SK-N-SH (cell line): Measurements from ENCODE around the gene RDH12. TPM values are rescaled to one million over a fixed set of nuclear protein-coding genes. Genes with fewer than 3 reads are reported as not detected.

ENCODE experiments used
- CTCF ChIA-PET: fragments of 300-600, 350-600 bp; formaldehyde crosslinking; extraction: SDS; loops from one replicate; lab custom pipeline; 2021; lab: Yijun Ruan, JAX
- POLR2A ChIA-PET: fragments of 350-600 bp; sonication (Branson Sonifier 250); formaldehyde crosslinking; extraction: SDS; loops from one replicate; lab custom pipeline; 2020; ENCODE audit warnings: antibody characterized with exemption, inconsistent platforms; lab: Yijun Ruan, JAX
- DNase-seq: peaks from one replicate; pipeline ENCODE4 v3.0.0; 2012
- H2AFZ ChIP-seq: fragments of 200-600 bp; sonication (generic); 2 replicates; pipeline ENCODE4 v1.8.1; 2016; ENCODE audit warnings: antibody characterized with exemption, mild to moderate bottlenecking, low read depth
- H3F3A ChIP-seq: fragments of 200-600 bp; sonication (generic); replicated peaks from 2 replicates; pipeline ENCODE3; 2016; ENCODE audit warnings: antibody characterized with exemption, mild to moderate bottlenecking; ENCODE audit not compliant: insufficient read depth
- H3K27ac ChIP-seq, 2 experiments: fragments of 200-500 bp in 1 of 2; fragments of 200-600 bp in 1 of 2; sonication (Bioruptor generic) in 1 of 2; sonication (generic), shearing (Covaris generic) in 1 of 2; 2 replicates each; pipeline versions ENCODE4 v1.5.1 to v1.6.1; 2014 to 2016; ENCODE audit warnings: low read depth in 2 of 2, inconsistent platforms in 1 of 2, low read length in 1 of 2, mild to moderate bottlenecking in 1 of 2, mixed read lengths in 1 of 2
- H3K27me3 ChIP-seq: fragments of 200-600 bp; sonication (generic), shearing (Covaris generic); 2 replicates; pipeline ENCODE4 v1.6.1; 2016; ENCODE audit warnings: mixed run types; ENCODE audit not compliant: insufficient read depth
- H3K36me3 ChIP-seq, 2 experiments: fragments of 200-500 bp in 1 of 2; fragments of 200-600 bp in 1 of 2; sonication (Bioruptor generic) in 1 of 2; sonication (generic) in 1 of 2; replicated peaks in 1 of 2; 2 replicates each; pipeline versions ENCODE3 to v1.5.1; 2014 to 2016; ENCODE audit warnings: low read length in 1 of 2, mild to moderate bottlenecking in 1 of 2; ENCODE audit not compliant: insufficient read depth in 2 of 2, control insufficient read depth in 1 of 2
- H3K4me1 ChIP-seq, 2 experiments: fragments of 200-500 bp in 1 of 2; fragments of 200-600 bp in 1 of 2; sonication (Bioruptor generic) in 1 of 2; sonication (generic), shearing (Covaris generic) in 1 of 2; 2 replicates each; pipeline versions ENCODE4 v1.5.1 to v1.6.1; 2014 to 2016; ENCODE audit warnings: low read depth in 1 of 2, low read length in 1 of 2, mixed run types in 1 of 2; ENCODE audit not compliant: insufficient read depth in 2 of 2, control insufficient read depth in 1 of 2
- H3K4me2 ChIP-seq: fragments of 200-600 bp; sonication (generic), shearing (Covaris generic); 2 replicates; pipeline ENCODE4 v1.6.1; 2017; ENCODE audit warnings: mixed run types
- H3K4me3 ChIP-seq, 2 experiments: fragments of 200-500 bp in 1 of 2; fragments of 200-600 bp in 1 of 2; sonication (Bioruptor generic) in 1 of 2; sonication (generic), shearing (Covaris generic) in 1 of 2; 2 replicates each; pipeline versions ENCODE4 v1.5.1 to v1.8.1; 2014 to 2016; ENCODE audit warnings: low read depth in 2 of 2, inconsistent platforms in 1 of 2, low read length in 1 of 2, mild to moderate bottlenecking in 1 of 2, mixed read lengths in 1 of 2, moderate library complexity in 1 of 2
- H3K79me2 ChIP-seq: fragments of 200-600 bp; sonication (generic); 2 replicates; pipeline ENCODE4 v1.8.1; 2017; ENCODE audit warnings: mild to moderate bottlenecking; ENCODE audit not compliant: insufficient read depth
- H3K9ac ChIP-seq: fragments of 200-600 bp; sonication (generic); 2 replicates; pipeline ENCODE4 v1.6.1; 2017; ENCODE audit warnings: mixed run types
- H3K9me2 ChIP-seq: fragments of 200-600 bp; sonication (generic); 2 replicates; pipeline ENCODE4 v1.6.1; 2017; ENCODE audit warnings: mixed run types
- H3K9me3 ChIP-seq: fragments of 200-600 bp; sonication (generic); 2 replicates; pipeline ENCODE4 v1.6.1; 2017; ENCODE audit warnings: mixed run types, mild to moderate bottlenecking, moderate library complexity
- H4K20me1 ChIP-seq: fragments of 200-600 bp; sonication (generic); 2 replicates; pipeline ENCODE4 v1.6.1; 2017; ENCODE audit warnings: mild to moderate bottlenecking, mixed run types; ENCODE audit not compliant: insufficient read depth
- CTCF ChIP-seq: fragments of 200-600 bp; sonication (generic); IDR thresholded peaks from 2 replicates; pipeline ENCODE4 v1.6.1; 2017; ENCODE audit warnings: antibody characterized with exemption, mild to moderate bottlenecking, moderate library complexity
- ELF1 ChIP-seq: IDR thresholded peaks from 2 replicates; pipeline ENCODE4 v1.4.0; 2012
- FOSL2 ChIP-seq: IDR thresholded peaks from 2 replicates; pipeline ENCODE4 v1.4.0; 2012; ENCODE audit warnings: low read depth, mild to moderate bottlenecking, moderate library complexity, borderline replicate concordance
- FOXM1 ChIP-seq: IDR thresholded peaks from 2 replicates; pipeline ENCODE4 v1.4.0; 2012; ENCODE audit warnings: low read depth, mild to moderate bottlenecking
- GABPA ChIP-seq: IDR thresholded peaks from 2 replicates; pipeline ENCODE4 v1.4.0; 2012; ENCODE audit warnings: low read depth, mild to moderate bottlenecking
- GATA2 ChIP-seq: sonication (generic); formaldehyde crosslinking; IDR thresholded peaks from 2 replicates; pipeline ENCODE4 v1.5.0; 2020; ENCODE audit warnings: mild to moderate bottlenecking, missing genetic modification reagents
- IRF3 ChIP-seq: fragments of 150-350 bp; IDR thresholded peaks from 2 replicates; pipeline ENCODE4 v1.6.1; 2016; ENCODE audit warnings: mild to moderate bottlenecking, low read depth, low read length
- JUND ChIP-seq: IDR thresholded peaks from 2 replicates; pipeline ENCODE4 v1.4.0; 2012
- MAX ChIP-seq: IDR thresholded peaks from 2 replicates; pipeline ENCODE4 v1.4.0; 2012; ENCODE audit warnings: low read depth
- NFIC ChIP-seq: IDR thresholded peaks from 2 replicates; pipeline ENCODE4 v1.4.0; 2012; ENCODE audit warnings: borderline replicate concordance
- PBX3 ChIP-seq: IDR thresholded peaks from 2 replicates; pipeline ENCODE4; 2012
- RAD21 ChIP-seq: IDR thresholded peaks from 2 replicates; pipeline ENCODE4 v1.6.1; 2012; ENCODE audit warnings: mild to moderate bottlenecking, low read length
- RFX5 ChIP-seq: IDR thresholded peaks from 2 replicates; pipeline ENCODE4 v1.6.1; 2012; ENCODE audit warnings: mild to moderate bottlenecking, improper control_type of control experiment, low read length
- RXRA ChIP-seq: IDR thresholded peaks from 2 replicates; pipeline ENCODE4 v1.4.0; 2012; ENCODE audit warnings: low read depth, mild to moderate bottlenecking, borderline replicate concordance
- SIN3A ChIP-seq: IDR thresholded peaks from 2 replicates; pipeline ENCODE4 v1.6.1; 2012; ENCODE audit warnings: low read depth, mild to moderate bottlenecking, low read length, moderate library complexity, borderline replicate concordance
- SMC3 ChIP-seq: IDR thresholded peaks from 2 replicates; pipeline ENCODE4 v1.6.1; 2012; ENCODE audit warnings: low read depth, low read length, improper control_type of control experiment
- TCF12 ChIP-seq: IDR thresholded peaks from 2 replicates; pipeline ENCODE4 v1.4.0; 2012
- USF2 ChIP-seq: fragments of 150-350 bp; IDR thresholded peaks from 2 replicates; pipeline ENCODE4 v1.6.1; 2017; ENCODE audit warnings: antibody characterized with exemption, low read length, low read depth, borderline replicate concordance
- WGBS: methylation state at CpG from one replicate; pipeline ENCODE4 v1.1.6; 2017; ENCODE audit warnings: low lambda C conversion rate; 5-methylcytosine and 5-hydroxymethylcytosine counted together
- polyA plus RNA-seq, 3 experiments: library from polyadenylated mRNA; depleted of rRNA; stranded (reverse); fragments of >200 nt; gene quantifications; 2 replicates each; pipeline ENCODE4 v1.2.3, GENCODE V29; 2012

The RDH12 gene
- polyA plus RNA-seq, 1 of the 3 experiments (the other 2 are of a cell fraction) = not detected

- H4K20me1 ChIP-seq = no peaks in the 10 kb centered on the region
- CTCF ChIA-PET = interaction anchor here (1.5 to 1.6 kb wide), 2 partner anchors 9 to 32 kb away, joined by 3 to 4 read pairs; no protein-coding TSS in a partner anchor
- no peaks in the 10 kb centered on the region for H3K36me3 ChIP-seq
- H3K4me2 ChIP-seq = no peak overlapping the region
- no peaks in the 10 kb centered on the region; a peak in 1 of 4 replicates for H3K4me1 ChIP-seq
- H3K9me3 ChIP-seq = no peaks in the 10 kb centered on the region
- no peak overlapping the region for H3K9ac ChIP-seq
- no peaks in the 10 kb centered on the region for H3K79me2 ChIP-seq
- 59% methylated on average over 4 of the region's 4 CpGs for WGBS
- no peaks in the 10 kb centered on the region for H3K27me3 ChIP-seq
- H3K9me2 ChIP-seq = no peaks in the 10 kb centered on the region
- DNase-seq = no peak
- H2AFZ ChIP-seq = no peak overlapping the region
- POLR2A ChIA-PET = interaction anchor here (0.6 kb wide), 1 partner anchor 202 kb away, joined by 4 read pairs; no protein-coding TSS in a partner anchor
- TF ChIP-seq RAD21 = no peak
- no peak for TF ChIP-seq CTCF
- TF ChIP-seq SIN3A = no peak
- TF ChIP-seq FOXM1 = no peak
- TF ChIP-seq TCF12 = no peak
- TF ChIP-seq ELF1 = no peak
- no peak for TF ChIP-seq GABPA
- TF ChIP-seq RFX5 = no peak
- TF ChIP-seq GATA2 (CRISPR knock-in tag) = no peak
- no peak for TF ChIP-seq FOSL2
- TF ChIP-seq IRF3 = no peak
- no peak for TF ChIP-seq RXRA
- no peak for TF ChIP-seq USF2
- TF ChIP-seq MAX = no peak
- TF ChIP-seq JUND = no peak
- TF ChIP-seq SMC3 = no peak
- no peak for TF ChIP-seq NFIC
- TF ChIP-seq PBX3 = no peak
- no peak overlapping the region for H3K4me3 ChIP-seq
- H3K27ac ChIP-seq = no peak overlapping the region
- no peaks in the 10 kb centered on the region for H3F3A ChIP-seq
Measured at GRCh38 chr14:67736771-67737170, 35.1 kb downstream of the RDH12 start.
